ENCODE results near the gene TMEM81. TPM values are rescaled to one million over a fixed set of nuclear protein-coding genes. Genes with fewer than 3 reads are reported as not detected.

The TMEM81 gene
- total RNA-seq, 1 experiment from 2014 or later = 4.2 TPM

GRCh38 chr1:205062319-205062718 lies 21.9 kb downstream of the TMEM81 start:
- BruUV-seq (replicated peaks) = no TSS peak
- intact Hi-C loops (cut with micrococcal nuclease) = no loop called here
- Mint-ChIP-seq H3K27me3 (ENCODE audit: insufficient read depth, unreplicated experiment) (peaks cover 14% of the 10 kb centered on the region), H3K36me3 (ENCODE audit: insufficient read depth, unreplicated experiment) (no peaks in the 10 kb centered on the region), H3K4me3 (ENCODE audit: unreplicated experiment) (no peak overlapping the region), H3K4me1 (ENCODE audit: insufficient read depth, unreplicated experiment) (no peaks in the 10 kb centered on the region), H3K27ac (ENCODE audit: low read depth, unreplicated experiment) (no peak overlapping the region), H3K9me3 (ENCODE audit: unreplicated experiment) (no peaks in the 10 kb centered on the region)
- TF ChIP-seq CTCF (IDR thresholded peaks at IDR 0.05; ENCODE audit: unreplicated experiment) = no peak
- DNase-seq (ENCODE audit: unreplicated experiment) = no peak
- CTCF ChIA-PET = interaction anchor here (0.6 to 6.6 kb wide), 70 partner anchors 12 to 1926 kb away, joined by 3 to 331 read pairs (median 7); partner anchors contain the start of genes CNTN2, RBBP5 and TMEM81
- POLR2A ChIA-PET = interaction anchor here (1.5 to 2.9 kb wide), 5 partner anchors 10 to 73 kb away, joined by 3 to 15 read pairs (median 6); partner anchors contain the start of gene RBBP5

- peaks cover 21% of the 10 kb centered on the region for H3K27me3 Mint-ChIP-seq (ENCODE audit: insufficient read depth, unreplicated experiment)
Measured at GRCh38 chr1:205061665-205062069, 22.6 kb downstream of the TMEM81 start.

GRCh38 chr1:205061227-205061626 lies 23.0 kb downstream of the TMEM81 start:
- no TSS peak for BruUV-seq (replicated peaks)

More at GRCh38 chr1:205061665-205062069, 22.6 kb downstream of the TMEM81 start:
- Mint-ChIP-seq H3K4me3 (ENCODE audit: unreplicated experiment) (no peak overlapping the region), H3K27ac (ENCODE audit: low read depth, unreplicated experiment) (no peak overlapping the region), H3K36me3 (ENCODE audit: insufficient read depth, unreplicated experiment) (no peaks in the 10 kb centered on the region), H3K4me1 (ENCODE audit: insufficient read depth, unreplicated experiment) (no peaks in the 10 kb centered on the region), H3K9me3 (ENCODE audit: unreplicated experiment) (no peaks in the 10 kb centered on the region)
- ChIA-PET CTCF (interaction anchor here (0.6 to 6.6 kb wide), 103 partner anchors 8 to 1925 kb away, joined by 3 to 331 read pairs (median 5); partner anchors contain the start of genes CNTN2, RBBP5 and TMEM81), POLR2A (interaction anchor here (0.6 to 2.9 kb wide), 9 partner anchors 11 to 195 kb away, joined by 3 to 15 read pairs (median 4); partner anchors contain the start of gene RBBP5)
- intact Hi-C loops (cut with micrococcal nuclease) = loop anchor here (1.0 kb wide), 3 partner anchors 72 to 195 kb away; no protein-coding TSS in a partner anchor
- DNase-seq (ENCODE audit: unreplicated experiment) = peak; percentile 85
- no TSS peak for BruUV-seq (replicated peaks)
- TF ChIP-seq CTCF (IDR thresholded peaks at IDR 0.05; ENCODE audit: unreplicated experiment) = peak; percentile 99

More at GRCh38 chr1:205061227-205061626, 23.0 kb downstream of the TMEM81 start:
- intact Hi-C loops (cut with micrococcal nuclease) = loop anchor here (1.0 kb wide), 3 partner anchors 72 to 195 kb away; no protein-coding TSS in a partner anchor
- Mint-ChIP-seq H3K9me3 (ENCODE audit: unreplicated experiment) (no peaks in the 10 kb centered on the region), H3K4me3 (ENCODE audit: unreplicated experiment) (no peak overlapping the region), H3K27ac (ENCODE audit: low read depth, unreplicated experiment) (no peak overlapping the region), H3K36me3 (ENCODE audit: insufficient read depth, unreplicated experiment) (no peaks in the 10 kb centered on the region), H3K4me1 (ENCODE audit: insufficient read depth, unreplicated experiment) (no peaks in the 10 kb centered on the region), H3K27me3 (ENCODE audit: insufficient read depth, unreplicated experiment) (peaks cover 25% of the 10 kb centered on the region)
- ChIA-PET POLR2A (interaction anchor here (1.0 to 2.1 kb wide), 5 partner anchors 11 to 85 kb away, joined by 3 to 14 read pairs (median 5); no protein-coding TSS in a partner anchor), CTCF (interaction anchor here (0.6 to 6.6 kb wide), 92 partner anchors 8 to 1925 kb away, joined by 3 to 331 read pairs (median 6); partner anchors contain the start of genes CNTN2, RBBP5 and TMEM81)
- no peak for DNase-seq (ENCODE audit: unreplicated experiment)
- no peak for TF ChIP-seq CTCF (IDR thresholded peaks at IDR 0.05; ENCODE audit: unreplicated experiment)

All from MCF 10A (cell line).